GM18502 (cell line): ENCODE measurements around the gene OR4C12.
"Not testable (repeated sequence)": the region's sequence is repeated elsewhere in the genome, so short reads cannot be mapped to it uniquely, and the experiment has no call there.

Experiments
- ATAC-seq: cut with Tn5 transposase; IDR thresholded peaks from one replicate; pipeline ENCODE4 v1.9.1; 2021; ENCODE audit warnings: mild to moderate bottlenecking; ENCODE audit not compliant: unreplicated experiment, poor library complexity

Gene OR4C12

DNA sequence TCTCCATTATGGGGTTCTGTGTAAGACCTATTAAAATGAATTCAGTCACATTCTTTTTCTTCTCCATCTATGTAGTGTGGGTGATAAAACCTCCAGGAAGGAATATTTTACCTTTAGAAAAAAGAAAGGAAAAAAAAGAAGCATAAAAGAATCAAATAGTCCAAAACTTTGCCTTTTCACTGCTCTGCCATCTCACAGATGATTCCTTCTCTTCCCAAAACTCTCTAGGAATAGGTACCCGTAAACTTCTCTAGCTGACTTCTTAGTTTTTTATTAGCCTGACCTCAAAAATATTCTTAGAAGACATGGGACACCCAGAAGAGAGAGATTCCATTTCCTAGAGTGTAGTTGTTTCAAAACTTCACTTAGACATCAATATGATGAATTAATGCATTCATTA, at the start of gene OR4C12:
Gene OR4C12, minus strand, starts transcription at position 101 of the 400 bp plus-strand sequence. Its CDS starts 34 bp downstream, at position 67.
- not testable (repeated sequence) for ATAC-seq

- no peak for ATAC-seq
Measured at GRCh38 chr11:50030193-50030592, 47.9 kb upstream of the OR4C12 start.

DNA sequence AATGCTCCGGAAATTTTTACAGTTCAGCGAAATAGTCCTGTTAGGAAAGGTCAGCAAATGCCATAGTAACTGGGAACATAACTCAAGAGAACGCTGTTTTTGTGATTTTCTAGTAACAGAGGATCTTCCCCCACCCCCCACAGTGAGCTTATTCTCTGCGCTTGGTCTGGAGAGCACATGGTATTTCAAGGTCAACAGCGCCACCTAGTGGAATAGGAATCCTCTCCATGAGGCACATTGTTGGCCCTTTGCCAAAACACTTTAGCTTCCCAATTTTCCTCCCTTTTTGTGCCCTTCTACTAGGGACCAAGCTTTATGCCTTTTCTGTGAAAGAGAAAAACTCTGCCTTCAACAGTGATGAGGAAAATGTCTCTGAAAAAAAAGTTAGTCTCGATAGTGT, 13.2 kb upstream of the OR4C12 start:
- no peak for ATAC-seq

- not testable (repeated sequence) for ATAC-seq
Measured at GRCh38 chr11:49973439-49973838, 8.9 kb downstream of the OR4C12 start.

- no peak for ATAC-seq
Measured at GRCh38 chr11:49952091-49952490, 30.2 kb downstream of the OR4C12 start, which contains the start of gene OR4C13. TSS of gene OR4C13 (plus strand) at chr11:49952391. CDS start at chr11:49952423, 32 bp downstream.

DNA sequence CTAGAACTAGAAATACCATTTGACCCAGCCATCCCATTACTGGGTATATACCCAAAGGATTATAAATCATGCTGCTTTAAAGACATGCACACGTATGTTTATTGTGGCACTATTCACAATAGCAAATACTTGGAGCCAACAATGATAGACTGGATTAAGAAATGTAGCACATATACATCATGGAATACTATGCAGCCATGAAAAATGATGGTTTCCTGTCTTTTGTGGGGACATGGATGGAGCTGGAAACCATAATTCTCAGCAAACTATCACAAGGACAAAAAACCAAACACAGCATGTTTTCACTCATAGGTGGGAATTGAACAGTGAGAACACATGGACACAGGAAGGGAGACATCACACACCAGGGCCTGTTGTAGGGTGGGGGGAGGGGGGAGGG, 33.6 kb downstream of the OR4C12 start:
- not testable (repeated sequence) for ATAC-seq
